Endothelial cell of umbilical vein (primary cell): ENCODE data around the gene NCR2. TPM values are rescaled to one million over a fixed set of nuclear protein-coding genes. Genes with fewer than 3 reads are reported as not detected.

Experiments
- BruUV-seq: library from RNA; stranded (reverse); fragments of 400-500 nt; replicated peaks from 2 replicates; lab custom pipeline; 2021; lab: Mats Ljungman, UMichigan
- CTCF ChIA-PET: fragments of 300-600, 350-600 bp; sonication (Branson Sonifier 250); formaldehyde crosslinking; loops from one replicate; lab custom pipeline; 2021; ENCODE audit warnings: antibody characterized with exemption, inconsistent platforms; lab: Charles Lee
- POLR2A ChIA-PET: fragments of 300-600, 350-600 bp; sonication (Branson Sonifier 250); formaldehyde crosslinking; loops from one replicate; lab custom pipeline; 2021; ENCODE audit warnings: antibody characterized with exemption, inconsistent platforms; lab: Charles Lee
- DNase-seq: peaks from one replicate; pipeline ENCODE4 v3.0.0-alpha.2; 2011; ENCODE audit warnings: low read depth, low spot score
- FAIRE-seq: peaks from 2 replicates; lab custom pipeline; 2011; peaks lifted over from hg19 to GRCh38; lab: Jason Lieb, UNC
- H2AFZ ChIP-seq: 2 replicates; pipeline ENCODE4 v1.6.0; 2012; ENCODE audit warnings: low read depth, low read length, control low read depth, inconsistent platforms
- H3K27ac ChIP-seq: 2 replicates; pipeline ENCODE4 v1.5.1; 2011; ENCODE audit warnings: low read depth, mild to moderate bottlenecking, control low read depth, low read length, moderate library complexity; ENCODE audit not compliant: insufficient read depth
- H3K27me3 ChIP-seq, 2 experiments: 2 replicates each; pipeline versions ENCODE4 v1.6.0 to v1.6.1; 2011; ENCODE audit warnings: low read length in 2 of 2, mixed read lengths in 1 of 2; ENCODE audit not compliant: control insufficient read depth in 2 of 2, insufficient read depth in 2 of 2
- H3K36me3 ChIP-seq, 2 experiments: 2 replicates in 1 of 2; 3 replicates in 1 of 2; pipeline ENCODE4 v1.5.1; 2011; ENCODE audit warnings: low read length in 2 of 2, mild to moderate bottlenecking in 1 of 2, moderate library complexity in 1 of 2; ENCODE audit not compliant: control insufficient read depth in 2 of 2, insufficient read depth in 2 of 2; ENCODE audit errors: extremely low read depth in 1 of 2
- H3K4me1 ChIP-seq: 3 replicates; pipeline ENCODE4 v1.5.1; 2011; ENCODE audit warnings: mild to moderate bottlenecking, low read length; ENCODE audit not compliant: control insufficient read depth, insufficient read depth; ENCODE audit errors: extremely low read depth
- H3K4me2 ChIP-seq: 2 replicates; pipeline ENCODE4 v1.6.1; 2011; ENCODE audit warnings: low read length, control low read depth, mixed read lengths; ENCODE audit not compliant: insufficient read depth
- H3K4me3 ChIP-seq, 3 experiments: fragments of 200-600 bp in 1 of 3; sonication (generic), shearing (Covaris generic) in 1 of 3; replicated peaks in 1 of 3; 2 replicates each; pipeline ENCODE4 v1.5.1; 2011 to 2016; ENCODE audit warnings: control low read depth in 3 of 3, low read length in 3 of 3, mild to moderate bottlenecking in 2 of 3, inconsistent platforms in 1 of 3, low read depth in 1 of 3, moderate library complexity in 1 of 3; ENCODE audit not compliant: insufficient read depth in 1 of 3
- H3K79me2 ChIP-seq: 2 replicates; pipeline ENCODE4 v1.6.0; 2012; ENCODE audit warnings: low read length, inconsistent platforms; ENCODE audit not compliant: control insufficient read depth, insufficient read depth
- H3K9ac ChIP-seq: replicated peaks from 2 replicates; pipeline ENCODE3; 2011; ENCODE audit warnings: low read length, control low read depth; ENCODE audit not compliant: insufficient read depth; ENCODE audit errors: extremely low read depth
- H3K9me1 ChIP-seq: replicated peaks from 3 replicates; pipeline ENCODE4 v1.6.0; 2011; ENCODE audit warnings: mild to moderate bottlenecking, low read length; ENCODE audit not compliant: control insufficient read depth, insufficient read depth; ENCODE audit errors: extremely low read depth
- H3K9me3 ChIP-seq: replicated peaks from 2 replicates; pipeline ENCODE4 v1.5.1; 2012; ENCODE audit warnings: low read length, inconsistent platforms; ENCODE audit not compliant: control insufficient read depth, insufficient read depth
- H4K20me1 ChIP-seq: replicated peaks from 2 replicates; pipeline ENCODE3; 2011; ENCODE audit warnings: mild to moderate bottlenecking, low read length; ENCODE audit not compliant: control insufficient read depth, insufficient read depth; ENCODE audit errors: extremely low read depth
- CTCF ChIP-seq, 2 donors: IDR thresholded peaks; 1 replicate in 1 of 2; 2 replicates in 1 of 2; pipeline ENCODE4 v1.5.1; 2011; ENCODE audit warnings: low read length in 2 of 2, mild to moderate bottlenecking in 2 of 2, moderate library complexity in 2 of 2, control low read depth in 1 of 2, inconsistent platforms in 1 of 2, low read depth in 1 of 2; ENCODE audit not compliant: insufficient read depth in 1 of 2; ENCODE audit errors: extremely low read depth in 1 of 2
- EZH2 ChIP-seq: IDR thresholded peaks from 2 replicates; pipeline ENCODE4 v1.6.1; 2012; ENCODE audit warnings: borderline replicate concordance, low read depth, mild to moderate bottlenecking, moderate library complexity, low read length, inconsistent platforms; ENCODE audit not compliant: severe bottlenecking
- FOS ChIP-seq: IDR thresholded peaks from 2 replicates; pipeline ENCODE4 v1.6.1; 2011; ENCODE audit warnings: mild to moderate bottlenecking, low read length, moderate library complexity, borderline replicate concordance; ENCODE audit not compliant: insufficient read depth
- GATA2 ChIP-seq: IDR thresholded peaks from 2 replicates; pipeline ENCODE4 v1.7.0; 2011; ENCODE audit warnings: low read depth, mild to moderate bottlenecking, moderate library complexity, mixed read lengths, low read length; ENCODE audit not compliant: insufficient read length, insufficient read depth
- JUN ChIP-seq: IDR thresholded peaks from 2 replicates; pipeline ENCODE4 v1.6.1; 2011; ENCODE audit warnings: borderline replicate concordance, low read depth; ENCODE audit not compliant: insufficient read length, insufficient read depth
- MAX ChIP-seq: IDR thresholded peaks from 2 replicates; pipeline ENCODE4 v1.6.1; 2011; ENCODE audit not compliant: insufficient read depth, insufficient read length
- MYC ChIP-seq: IDR thresholded peaks from one replicate; pipeline ENCODE4 v1.6.1; 2011; ENCODE audit warnings: mild to moderate bottlenecking, low read depth, low read length
- POLR2A ChIP-seq: IDR thresholded peaks from 2 replicates; pipeline ENCODE4 v1.6.1; 2012; ENCODE audit warnings: low read depth, mild to moderate bottlenecking, control low read depth, low read length
- POLR2AphosphoS5 ChIP-seq: IDR thresholded peaks from 2 replicates; pipeline ENCODE4 v1.6.1; 2012; ENCODE audit warnings: low read depth, mild to moderate bottlenecking, control low read depth, low read length, moderate library complexity; ENCODE audit not compliant: insufficient read depth
- dilution Hi-C: fragments of 300-500 bp; cut with MboI; formaldehyde crosslinking; loops from one replicate; pipeline ENCODE4 v1.15.0; 2019; ENCODE audit warnings: low sequenced_read_pairs; ENCODE audit not compliant: extremely low pct_ligation_motif_present
- intact Hi-C: fragments of 100-400 bp; cut with micrococcal nuclease; formaldehyde crosslinking; loops from one replicate; pipeline ENCODE4 v1.10.0; 2022
- polyA plus RNA-seq, 4 experiments: library from polyadenylated mRNA; depleted of rRNA in 3 of 4; stranded (reverse) in 3 of 4; unstranded in 1 of 4; fragments of >200 nt; gene quantifications; 2 replicates each; pipeline versions ENCODE4 v1.2.1 to v1.2.3, GENCODE V29; 2011 to 2012; ENCODE audit warnings: missing spikeins in 1 of 4
- total RNA-seq: library from RNA; stranded (reverse); gene quantifications from 2 replicates; pipeline ENCODE4 v1.2.3, GENCODE V29; 2021

NCR2 gene
- total and polyA plus RNA-seq, 2 donors (not counting 3 experiments of a cell fraction or from before 2014, with no cell fraction given): not detected

GRCh38 chr6:41315943-41316620 lies 19.3 kb upstream of the NCR2 start:
- no peak overlapping the region for H3K4me3 ChIP-seq
- H3K27me3 ChIP-seq: peaks cover 25 to 55% of the 10 kb centered on the region in 2 experiments
- H3K4me1 ChIP-seq: peaks cover 21% of the 10 kb centered on the region
- BruUV-seq: no TSS peak
- no peaks in the 10 kb centered on the region for H3K9me1 ChIP-seq
- FAIRE-seq (no peak), DNase-seq (no peak)
- dilution Hi-C loops: no loop called here
- no peaks in the 10 kb centered on the region for H3K36me3 ChIP-seq
- H3K27ac ChIP-seq: no peak overlapping the region
- H3K79me2 ChIP-seq: no peaks in the 10 kb centered on the region
- H3K9ac ChIP-seq: no peak overlapping the region
- intact Hi-C loops: loop anchor here (5.0 kb wide), 1 partner anchor 244 kb away; the partner anchor contains the start of genes NFYA and OARD1
- TF ChIP-seq FOS (no peak), MYC (no peak), GATA2 (no peak), CTCF (IDR thresholded peaks at IDR 0.05; ENCODE audit: extremely low read depth in 1 of 2, insufficient read depth in 1 of 2, low read depth in 1 of 2, low read length in 2 of 2) (no peak), MAX (no peak), JUN (no peak), EZH2 (no peak), POLR2AphosphoS5 (no peak), POLR2A (no peak)
- CTCF ChIA-PET: interaction anchor here (1.1 to 10.0 kb wide), 2 partner anchors 9 to 52 kb away, joined by 3 to 122 read pairs; no protein-coding TSS in a partner anchor
- no peak overlapping the region for H2AFZ ChIP-seq
- POLR2A ChIA-PET: no interaction called here
- H4K20me1 ChIP-seq: no peaks in the 10 kb centered on the region
- H3K4me2 ChIP-seq: no peak overlapping the region
- no peaks in the 10 kb centered on the region for H3K9me3 ChIP-seq
